ENCODE results near the gene EME2. TPM values are rescaled to one million over a fixed set of nuclear protein-coding genes. Genes with fewer than 3 reads are reported as not detected.

The EME2 gene
- total and polyA plus RNA-seq, 2 of the 13 experiments (the other 11 are each of a cell fraction or from before 2014, with no cell fraction given), result 4.4 to 7.6 TPM

- TF ChIP-seq ZBTB49 (CRISPR knock-in tag; IDR thresholded peaks at IDR 0.05; ENCODE audit: borderline replicate concordance), result no peak
- TF ChIP-seq UBTF (CRISPR knock-in tag; IDR thresholded peaks at IDR 0.05), result peak; percentile 52
- TF ChIP-seq KLF16 (CRISPR knock-in tag; IDR thresholded peaks at IDR 0.05), result peak in 1 of 2 experiments; percentile 50; a peak in 1 of 4 replicates
- TF ChIP-seq CTCF (CRISPR knock-in tag; IDR thresholded peaks at IDR 0.05), result peak; percentile 87
- TF ChIP-seq ZNF441 (CRISPR knock-in tag; IDR thresholded peaks at IDR 0.05; ENCODE audit: borderline replicate concordance), result 0 out of 2 replicates have a peak, but pooled peaks have one; percentile 42
- TF ChIP-seq SPEN (CRISPR knock-in tag; IDR thresholded peaks at IDR 0.05; ENCODE audit: low read depth), result 0 out of 2 replicates have a peak, but pooled peaks have one; percentile 20
- TF ChIP-seq YEATS2 (CRISPR knock-in tag; IDR thresholded peaks at IDR 0.05; ENCODE audit: borderline replicate concordance), result peak; percentile 22; the same call in 1 of the 2 replicates
- no peak for TF ChIP-seq HNF4A (CRISPR knock-in tag; IDR thresholded peaks at IDR 0.05)
- TF ChIP-seq NCOA2 (CRISPR knock-in tag; IDR thresholded peaks at IDR 0.05), result no peak
- TF ChIP-seq THRA (CRISPR knock-in tag; IDR thresholded peaks at IDR 0.05; ENCODE audit: borderline replicate concordance), result peak; percentile 44; the same call in 1 of the 2 replicates
- 0 out of 2 replicates have a peak, but pooled peaks have one; percentile 48 for TF ChIP-seq ZFP91 (CRISPR knock-in tag; IDR thresholded peaks at IDR 0.05; ENCODE audit: borderline replicate concordance)
- TF ChIP-seq CCAR2 (optimal IDR thresholded peaks at IDR 0.05; ENCODE audit: low read depth, low read length), result no peak
- peak; percentile 60 for TF ChIP-seq TEAD3 (CRISPR knock-in tag; optimal IDR thresholded peaks at IDR 0.05; ENCODE audit: borderline replicate concordance)
- no peak for TF ChIP-seq ZNF609 (CRISPR knock-in tag; IDR thresholded peaks at IDR 0.05; ENCODE audit: borderline replicate concordance)
Measured at GRCh38 chr16:1823821-1824220, 51.2 kb downstream of the EME2 start (continued).

Data from HepG2 (cell line).